Loucy (cell line): Measurements from ENCODE around the gene OR9G4.

ENCODE experiments used
- H2AFZ ChIP-seq: fragments of 200-600 bp; sonication (generic); 2 replicates; pipeline ENCODE4 v1.6.0; 2016; ENCODE audit warnings: antibody characterized with exemption, mild to moderate bottlenecking, low read length, moderate library complexity
- H3F3A ChIP-seq: fragments of 200-600 bp; 2 replicates; pipeline ENCODE4 v1.6.0; 2016; ENCODE audit warnings: antibody characterized with exemption, low read depth, mild to moderate bottlenecking
- H3K27me3 ChIP-seq: fragments of 200-600 bp; sonication (generic); 2 replicates; pipeline ENCODE4 v1.6.1; 2014; ENCODE audit warnings: low read length, mild to moderate bottlenecking; ENCODE audit not compliant: insufficient read depth, poor library complexity, severe bottlenecking
- H3K36me3 ChIP-seq: fragments of 200-600 bp; sonication (generic); 2 replicates; pipeline ENCODE4 v1.6.1; 2016; ENCODE audit warnings: low read length; ENCODE audit not compliant: insufficient read depth
- H3K4me1 ChIP-seq: fragments of 200-600 bp; sonication (generic); 2 replicates; pipeline ENCODE4 v1.5.1; 2014; ENCODE audit warnings: low read length, mild to moderate bottlenecking; ENCODE audit not compliant: insufficient read depth, poor library complexity, severe bottlenecking
- H3K4me2 ChIP-seq: fragments of 200-600 bp; sonication (generic); 2 replicates; pipeline ENCODE4 v1.6.0; 2014; ENCODE audit warnings: antibody characterized with exemption, low read length, low read depth, mild to moderate bottlenecking; ENCODE audit not compliant: poor library complexity, severe bottlenecking
- H3K4me3 ChIP-seq: fragments of 200-600 bp; sonication (generic); 2 replicates; pipeline ENCODE4 v1.5.1; 2014; ENCODE audit warnings: low read length, mild to moderate bottlenecking, mixed read lengths; ENCODE audit not compliant: poor library complexity, severe bottlenecking
- H3K79me2 ChIP-seq: fragments of 200-600 bp; sonication (generic); 2 replicates; pipeline ENCODE4 v1.6.1; 2014; ENCODE audit warnings: low read length; ENCODE audit not compliant: insufficient read depth
- H3K9ac ChIP-seq: fragments of 200-600 bp; sonication (generic); 2 replicates; pipeline ENCODE4 v1.6.0; 2014; ENCODE audit warnings: mild to moderate bottlenecking, low read depth, low read length, moderate library complexity; ENCODE audit not compliant: poor library complexity, severe bottlenecking
- H3K9me2 ChIP-seq: fragments of 200-600 bp; sonication (generic); replicated peaks from 2 replicates; pipeline ENCODE4 v1.6.1; 2016; ENCODE audit warnings: low read depth, low read length, mixed read lengths
- H3K9me3 ChIP-seq: fragments of 200-600 bp; sonication (generic); 2 replicates; pipeline ENCODE4 v1.6.1; 2014; ENCODE audit warnings: mild to moderate bottlenecking, antibody characterized with exemption, low read length, low read depth; ENCODE audit not compliant: insufficient read depth
- H4K20me1 ChIP-seq: fragments of 200-600 bp; sonication (generic); 2 replicates; pipeline ENCODE4 v1.6.0; 2014; ENCODE audit warnings: antibody characterized with exemption, low read length, mild to moderate bottlenecking; ENCODE audit not compliant: insufficient read depth, poor library complexity, severe bottlenecking
- CTCF ChIP-seq: fragments of 200-600 bp; sonication (generic); conservative IDR thresholded peaks from 2 replicates; pipeline ENCODE4 v1.5.1; 2014; ENCODE audit warnings: mild to moderate bottlenecking, antibody characterized with exemption, low read length
- EZH2phosphoT487 ChIP-seq: fragments of 200-600 bp; IDR thresholded peaks from 2 replicates; pipeline ENCODE4 v1.6.1; 2018; ENCODE audit warnings: antibody characterized with exemption, mild to moderate bottlenecking, moderate library complexity, borderline replicate concordance

The OR9G4 gene

GRCh38 chr11:56716379-56716854 is 32.1 kb downstream of the OR9G4 start:
- Histone ChIP-seq H3K9me3 (no peaks in the 10 kb centered on the region), H3K79me2 (no peaks in the 10 kb centered on the region), H3K9me2 (no peaks in the 10 kb centered on the region), H3K4me2 (peak overlapping the region; percentile 37), H3K4me3 (peak overlapping the region; percentile 6), H3K36me3 (no peaks in the 10 kb centered on the region), H2AFZ (no peak overlapping the region), H3K9ac (no peak overlapping the region), H3K27me3 (no peaks in the 10 kb centered on the region), H4K20me1 (no peaks in the 10 kb centered on the region), H3K4me1 (no peaks in the 10 kb centered on the region), H3F3A (no peaks in the 10 kb centered on the region)
- TF ChIP-seq CTCF (no peak), EZH2phosphoT487 (no peak)

GRCh38 chr11:56714206-56714605 is 34.3 kb downstream of the OR9G4 start:
- Histone ChIP-seq H3K4me1 (no peaks in the 10 kb centered on the region), H3K79me2 (no peaks in the 10 kb centered on the region), H3K9me3 (no peaks in the 10 kb centered on the region), H3K9ac (no peak overlapping the region), H3K4me3 (no peak overlapping the region), H3K9me2 (no peaks in the 10 kb centered on the region), H4K20me1 (no peaks in the 10 kb centered on the region), H3F3A (no peaks in the 10 kb centered on the region), H3K36me3 (no peaks in the 10 kb centered on the region), H3K4me2 (no peak overlapping the region), H2AFZ (no peak overlapping the region), H3K27me3 (no peaks in the 10 kb centered on the region)
- TF ChIP-seq EZH2phosphoT487 (no peak), CTCF (no peak)

GRCh38 chr11:56706486-56706885 is 42.0 kb downstream of the OR9G4 start:
- no peaks in the 10 kb centered on the region for H3K36me3 ChIP-seq
- peaks cover 23% of the 10 kb centered on the region for H3K4me1 ChIP-seq
- H3K79me2 ChIP-seq: no peaks in the 10 kb centered on the region
- TF ChIP-seq EZH2phosphoT487 (no peak), CTCF (peak; percentile 30; the same call in 1 of the 2 replicates)
- H3F3A ChIP-seq: no peaks in the 10 kb centered on the region
- no peaks in the 10 kb centered on the region for H3K9me3 ChIP-seq
- H4K20me1 ChIP-seq: no peaks in the 10 kb centered on the region
- H2AFZ ChIP-seq: peak overlapping the region; percentile 34; the same call in 1 of the 2 replicates
- no peaks in the 10 kb centered on the region for H3K27me3 ChIP-seq
- no peak overlapping the region for H3K4me3 ChIP-seq
- H3K9me2 ChIP-seq: no peaks in the 10 kb centered on the region
- H3K9ac ChIP-seq: no peak overlapping the region
- no peak overlapping the region for H3K4me2 ChIP-seq
